Osteocyte (in vitro differentiated cells): ENCODE data around the gene MAP3K7CL. TPM values are rescaled to one million over a fixed set of nuclear protein-coding genes. Genes with fewer than 3 reads are reported as not detected.

Source experiments
- DNase-seq: peaks from one replicate; pipeline ENCODE4 v3.0.0; 2021; ENCODE audit warnings: mixed read lengths; ENCODE audit not compliant: unreplicated experiment; ENCODE audit errors: extremely low spot score
- H3K27ac Mint-ChIP-seq: one replicate; pipeline ENCODE4 v1.8.0; 2021; ENCODE audit warnings: mild to moderate bottlenecking, mixed read lengths; ENCODE audit not compliant: unreplicated experiment
- H3K27me3 Mint-ChIP-seq: one replicate; pipeline ENCODE4 v1.8.0; 2021; ENCODE audit warnings: mixed read lengths; ENCODE audit not compliant: unreplicated experiment
- H3K36me3 Mint-ChIP-seq: one replicate; pipeline ENCODE4 v1.8.0; 2021; ENCODE audit warnings: mixed read lengths; ENCODE audit not compliant: unreplicated experiment
- H3K4me1 Mint-ChIP-seq: one replicate; pipeline ENCODE4 v1.8.0; 2021; ENCODE audit warnings: mixed read lengths; ENCODE audit not compliant: unreplicated experiment
- H3K4me3 Mint-ChIP-seq: one replicate; pipeline ENCODE4 v1.8.0; 2021; ENCODE audit warnings: mild to moderate bottlenecking, moderate library complexity, mixed read lengths; ENCODE audit not compliant: unreplicated experiment
- H3K9me3 Mint-ChIP-seq: one replicate; pipeline ENCODE4 v1.8.0; 2021; ENCODE audit warnings: mixed read lengths; ENCODE audit not compliant: unreplicated experiment
- CTCF ChIP-seq: fragments of 200-600 bp; sonication (generic); IDR thresholded peaks from 2 replicates; pipeline ENCODE4 v1.5.0; 2021; ENCODE audit warnings: antibody characterized with exemption, mild to moderate bottlenecking, moderate library complexity
- total RNA-seq: library from RNA; stranded (reverse); gene quantifications from 2 replicates; pipeline ENCODE4 v1.2.1, GENCODE V29; 2021

The MAP3K7CL gene
- total RNA-seq, 1 donor from 2014 or later = 1.8 TPM

- Mint-ChIP-seq H3K27ac (no peak overlapping the region), H3K9me3 (no peaks in the 10 kb centered on the region), H3K27me3 (no peaks in the 10 kb centered on the region), H3K4me1 (peaks cover 39% of the 10 kb centered on the region), H3K36me3 (no peaks in the 10 kb centered on the region), H3K4me3 (no peak overlapping the region)
- no peak for DNase-seq
- no peak for TF ChIP-seq CTCF
These were observed 19.5 kb downstream of the MAP3K7CL start for GRCh38 chr21:29149808-29150425.

- Mint-ChIP-seq H3K36me3 (no peaks in the 10 kb centered on the region), H3K27me3 (no peaks in the 10 kb centered on the region), H3K4me3 (no peak overlapping the region), H3K27ac (no peak overlapping the region), H3K4me1 (peaks cover 28% of the 10 kb centered on the region), H3K9me3 (no peaks in the 10 kb centered on the region)
- TF ChIP-seq CTCF = no peak
- DNase-seq = no peak
These were observed 21.5 kb downstream of the MAP3K7CL start for GRCh38 chr21:29151931-29152330.

- H3K9me3 Mint-ChIP-seq = no peaks in the 10 kb centered on the region
- TF ChIP-seq CTCF = no peak
These were observed 22.5 kb downstream of the MAP3K7CL start for GRCh38 chr21:29152916-29153315.

GRCh38 chr21:29154270-29154669 lies 23.8 kb downstream of the MAP3K7CL start:
- H3K27me3 Mint-ChIP-seq = no peaks in the 10 kb centered on the region
- no peaks in the 10 kb centered on the region for H3K36me3 Mint-ChIP-seq
- TF ChIP-seq CTCF = no peak
- no peak overlapping the region for H3K27ac Mint-ChIP-seq
- no peak overlapping the region for H3K4me3 Mint-ChIP-seq
- DNase-seq = no peak
- peaks cover 28% of the 10 kb centered on the region for H3K4me1 Mint-ChIP-seq
- H3K9me3 Mint-ChIP-seq = no peaks in the 10 kb centered on the region

More at GRCh38 chr21:29152916-29153315, 22.5 kb downstream of the MAP3K7CL start:
- H3K36me3 Mint-ChIP-seq = no peaks in the 10 kb centered on the region
- H3K4me1 Mint-ChIP-seq = peaks cover 28% of the 10 kb centered on the region
- no peak for DNase-seq
- H3K4me3 Mint-ChIP-seq = no peak overlapping the region
- H3K27ac Mint-ChIP-seq = peak overlapping the region; percentile 47
- no peaks in the 10 kb centered on the region for H3K27me3 Mint-ChIP-seq

GRCh38 chr21:29155118-29155932 lies 24.9 kb downstream of the MAP3K7CL start:
- peak overlapping the region; percentile 54 for H3K4me3 Mint-ChIP-seq
- H3K36me3 Mint-ChIP-seq = no peaks in the 10 kb centered on the region
- H3K9me3 Mint-ChIP-seq = no peaks in the 10 kb centered on the region
- H3K4me1 Mint-ChIP-seq = peaks cover 35% of the 10 kb centered on the region
- TF ChIP-seq CTCF = no peak
- peak overlapping the region; percentile 77 for H3K27ac Mint-ChIP-seq
- DNase-seq = no peak
- no peaks in the 10 kb centered on the region for H3K27me3 Mint-ChIP-seq
